GM19025 (cell line): Measurements from ENCODE around the gene RANBP3L.
"Not testable (repeated sequence)": the region's sequence is repeated elsewhere in the genome, so short reads cannot be mapped to it uniquely, and the experiment has no call there.

Source experiments
- ATAC-seq: cut with Tn5 transposase; IDR thresholded peaks from one replicate; pipeline ENCODE4 v1.9.1; 2021; ENCODE audit warnings: mild to moderate bottlenecking, low read depth, moderate library complexity; ENCODE audit not compliant: unreplicated experiment

RANBP3L gene

GRCh38 chr5:36301858-36302603 lies at the start of gene RANBP3L:
RANBP3L (minus strand) TSS chr5:36301902; CDS start chr5:36301416, 486 bp downstream.
- ATAC-seq = no peak

DNA sequence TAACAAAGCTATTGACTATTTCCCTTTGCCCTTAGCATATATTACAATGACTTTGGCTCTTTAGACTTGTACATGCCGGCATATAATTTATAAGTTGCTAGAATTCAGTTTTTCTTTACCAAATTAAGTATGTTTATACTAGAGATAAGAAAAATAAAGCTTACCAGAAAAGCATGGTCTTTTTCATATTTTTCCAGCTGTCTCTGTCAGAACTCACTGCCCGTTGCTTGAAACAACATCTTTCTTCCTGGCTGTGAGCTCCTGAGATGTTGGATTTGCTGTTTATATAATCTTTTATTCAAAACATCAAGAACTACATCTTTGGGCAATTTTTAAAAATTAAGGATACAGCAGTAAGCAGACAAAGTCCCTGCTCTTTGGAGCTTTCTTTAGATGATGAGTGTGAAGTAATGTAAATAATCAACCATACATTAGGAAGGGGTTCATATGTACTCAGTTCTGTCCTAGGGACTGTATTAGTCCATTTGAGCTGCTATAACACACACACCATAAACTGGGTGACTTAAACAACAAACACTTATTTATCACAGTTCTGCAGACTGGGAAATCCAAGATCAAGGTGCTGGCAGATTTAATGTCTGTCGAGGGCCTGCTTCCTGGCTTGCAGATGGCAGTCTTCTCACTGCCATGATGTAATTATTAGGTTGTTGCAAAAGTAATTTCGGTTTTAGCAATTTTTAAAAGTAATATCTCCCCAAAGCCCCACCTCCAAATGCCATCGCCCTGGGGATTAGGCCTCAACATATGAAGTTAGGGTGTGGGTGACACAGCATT lies 45.4 kb upstream of the RANBP3L start:
- no peak for ATAC-seq

DNA sequence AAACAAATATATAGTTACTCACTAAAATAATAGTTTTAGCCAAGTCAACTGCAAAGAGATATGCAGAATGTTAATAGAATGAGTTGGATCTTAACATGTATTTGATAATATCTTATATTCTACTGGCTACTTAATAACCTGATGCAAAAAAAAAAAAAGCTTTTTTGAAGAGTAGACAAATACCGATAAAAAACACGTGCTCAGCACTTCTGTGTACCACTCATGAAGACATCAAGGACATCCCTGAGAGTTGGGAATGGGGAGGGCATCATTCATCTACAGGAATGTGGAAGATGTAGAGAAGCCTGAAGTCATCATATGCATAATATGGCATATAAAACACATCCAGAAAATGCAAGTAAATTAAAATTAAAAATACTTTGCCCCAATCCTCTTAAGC lies 43.2 kb upstream of the RANBP3L start:
- ATAC-seq = no peak

DNA sequence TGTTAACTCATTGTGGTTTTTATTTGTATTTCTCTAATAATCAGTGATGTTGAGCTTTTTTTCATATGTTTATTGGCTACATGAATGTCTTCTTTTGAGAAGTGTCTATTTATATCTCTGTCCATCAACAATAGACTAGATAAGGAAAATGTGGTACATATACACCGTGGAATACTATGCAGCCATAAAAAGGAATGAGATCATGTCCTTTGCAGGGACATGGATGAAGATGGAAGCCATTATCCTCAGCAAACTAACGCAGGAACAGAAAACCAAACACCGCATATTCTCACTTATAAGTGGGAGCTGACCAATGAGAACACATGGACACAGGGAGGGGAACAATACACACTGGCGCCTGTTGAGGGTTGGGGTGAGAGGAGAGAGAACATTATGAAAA lies 40.0 kb upstream of the RANBP3L start:
- not testable (repeated sequence) for ATAC-seq

- no peak for ATAC-seq
These were observed 35.9 kb upstream of the RANBP3L start for GRCh38 chr5:36337597-36337996.

- ATAC-seq = no peak
These were observed 32.6 kb upstream of the RANBP3L start for GRCh38 chr5:36334315-36334714.

DNA sequence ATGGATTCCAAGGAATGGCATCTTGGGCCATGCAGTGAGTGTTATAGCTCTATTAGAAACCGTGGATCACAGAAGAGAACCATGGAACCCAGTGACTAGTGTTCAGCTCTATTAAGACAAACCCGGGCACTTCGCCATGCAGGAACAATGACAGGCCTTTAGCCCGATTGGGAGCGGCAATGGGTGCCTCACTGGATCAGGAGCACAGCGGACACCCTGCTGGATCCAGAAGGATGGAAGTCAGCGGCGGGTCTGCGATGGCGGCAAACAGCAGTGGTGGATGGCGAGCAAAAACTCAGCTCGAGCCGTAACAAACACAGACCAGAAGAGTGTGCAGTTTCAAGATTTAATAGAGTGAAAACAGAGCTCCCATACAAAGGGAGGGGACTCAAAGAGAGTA lies 31.0 kb upstream of the RANBP3L start:
- ATAC-seq = not testable (repeated sequence)

GRCh38 chr5:36325196-36325595 lies 23.5 kb upstream of the RANBP3L start:
- ATAC-seq = no peak

- no peak for ATAC-seq
These were observed 22.5 kb upstream of the RANBP3L start for GRCh38 chr5:36323926-36324781.

- ATAC-seq = no peak
These were observed 11.4 kb upstream of the RANBP3L start for GRCh38 chr5:36312953-36313672.

GRCh38 chr5:36311956-36312355 lies 10.3 kb upstream of the RANBP3L start:
- ATAC-seq = no peak

- ATAC-seq = no peak
These were observed 8.4 kb upstream of the RANBP3L start for GRCh38 chr5:36310138-36310537.

- ATAC-seq = no peak
These were observed 4.0 kb upstream of the RANBP3L start for GRCh38 chr5:36305571-36306326.

- ATAC-seq = no peak
These were observed 2.5 kb upstream of the RANBP3L start for GRCh38 chr5:36304095-36304805.

DNA sequence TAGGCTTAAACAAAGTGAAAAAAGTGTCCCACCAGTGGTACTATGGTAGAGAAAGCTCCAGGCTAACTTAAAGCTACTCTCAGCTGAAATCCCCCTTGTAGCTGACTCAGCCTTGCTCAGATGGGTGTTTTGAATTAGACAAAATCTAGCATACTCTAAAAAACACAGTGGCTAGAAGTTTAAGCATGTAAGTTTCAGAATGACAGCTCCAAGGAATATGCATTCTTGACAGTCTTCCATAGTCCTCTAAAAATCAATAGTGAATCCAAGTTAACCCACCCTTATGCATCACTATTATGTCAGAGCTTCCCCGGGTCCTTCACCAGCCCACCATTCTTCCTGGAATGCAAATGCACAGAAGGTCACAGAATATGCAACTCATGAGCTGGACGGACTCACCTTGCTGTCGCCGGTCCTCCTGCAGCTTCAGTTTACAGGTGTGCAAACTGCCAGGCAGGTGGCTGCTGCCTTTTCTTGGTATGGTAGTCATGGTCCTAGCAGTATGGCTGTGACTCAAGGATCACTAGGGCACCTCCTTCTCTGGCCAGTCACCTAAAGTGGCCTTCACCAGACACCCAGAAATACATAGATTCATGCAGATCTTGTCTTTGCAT lies 668 bp downstream of the RANBP3L start:
- no peak for ATAC-seq

DNA sequence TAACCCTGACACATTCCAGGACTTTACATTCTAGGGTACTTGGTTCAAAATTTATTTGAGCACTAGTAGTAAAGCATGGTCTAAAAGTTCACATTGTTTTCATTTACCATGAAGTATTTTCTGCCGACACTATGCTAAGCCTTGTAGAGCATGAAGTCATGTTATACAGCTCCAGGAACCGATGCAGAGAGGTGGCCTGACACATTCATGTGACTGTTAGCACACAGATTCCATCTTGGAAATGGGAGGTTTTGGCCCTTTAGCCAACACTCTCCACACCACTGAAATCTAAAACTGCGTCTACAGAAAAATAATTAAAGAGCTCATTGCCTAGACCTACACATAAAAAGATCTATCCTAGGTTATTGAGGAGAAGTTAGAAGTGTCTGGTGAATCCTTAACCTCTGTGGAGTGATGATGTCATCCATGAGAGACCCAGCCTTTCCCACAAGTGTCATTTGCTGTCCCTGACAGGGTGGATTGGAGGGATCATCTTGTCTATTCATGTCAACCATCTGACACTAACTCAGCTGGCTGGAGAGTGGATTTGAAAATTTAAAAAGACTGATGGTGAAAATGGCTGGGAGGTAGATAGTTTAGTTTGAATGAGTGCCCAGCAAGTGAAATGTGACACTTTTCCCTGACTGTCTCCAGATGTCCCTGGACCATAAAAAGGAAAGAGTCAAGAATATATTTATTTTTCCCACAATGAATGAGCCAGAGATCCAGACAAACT lies 1.3 kb downstream of the RANBP3L start:
- no peak for ATAC-seq

GRCh38 chr5:36298552-36298951 lies 3.1 kb downstream of the RANBP3L start:
- ATAC-seq = no peak

DNA sequence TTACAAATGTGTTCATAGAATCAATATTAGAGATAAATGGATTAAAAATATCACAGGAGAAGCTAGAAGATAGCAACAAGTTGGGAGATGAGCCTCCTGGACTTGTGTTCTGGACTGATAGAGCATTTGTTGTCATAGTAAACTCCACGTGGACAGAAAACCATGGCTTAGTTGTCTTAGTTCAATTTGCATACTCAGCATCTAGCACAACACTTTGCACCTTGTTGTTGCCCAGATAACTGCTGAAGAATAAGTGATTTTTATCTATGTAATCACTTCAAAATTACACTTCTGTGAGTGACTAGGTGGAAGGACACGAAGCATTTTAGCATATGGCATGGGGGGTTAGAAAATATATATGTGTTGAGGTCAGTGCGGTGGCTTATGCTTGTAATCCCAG lies 4.0 kb downstream of the RANBP3L start:
- ATAC-seq = no peak
